Subcutaneous adipose tissue (tissue), 4 donors: Measurements from ENCODE around the gene CCNYL1. TPM values are rescaled to one million over a fixed set of nuclear protein-coding genes. Genes with fewer than 3 reads are reported as not detected.

Source experiments
- total RNA-seq, 4 donors: library from RNA; depleted of rRNA; stranded (reverse); fragments of >200 nt; gene quantifications; one replicate each; pipeline ENCODE4 v1.1.0, GENCODE V29; 2016
- TF ChIP-seq, protein P1 (sequence below): fragments of 450-650 bp; IDR thresholded peaks from one replicate; pipeline ENCODE4 v1.5.1; 2016; ENCODE audit warnings: low read depth, mild to moderate bottlenecking, control low read depth, antibody characterized with exemption, moderate library complexity

Gene CCNYL1
- total RNA-seq, 4 donors from 2014 or later = 17.0 to 26.4 (median 20.8) TPM

GRCh38 chr2:207692206-207693065 lies 19.0 kb upstream of the CCNYL1 start:
- TF ChIP-seq, protein P1, sequence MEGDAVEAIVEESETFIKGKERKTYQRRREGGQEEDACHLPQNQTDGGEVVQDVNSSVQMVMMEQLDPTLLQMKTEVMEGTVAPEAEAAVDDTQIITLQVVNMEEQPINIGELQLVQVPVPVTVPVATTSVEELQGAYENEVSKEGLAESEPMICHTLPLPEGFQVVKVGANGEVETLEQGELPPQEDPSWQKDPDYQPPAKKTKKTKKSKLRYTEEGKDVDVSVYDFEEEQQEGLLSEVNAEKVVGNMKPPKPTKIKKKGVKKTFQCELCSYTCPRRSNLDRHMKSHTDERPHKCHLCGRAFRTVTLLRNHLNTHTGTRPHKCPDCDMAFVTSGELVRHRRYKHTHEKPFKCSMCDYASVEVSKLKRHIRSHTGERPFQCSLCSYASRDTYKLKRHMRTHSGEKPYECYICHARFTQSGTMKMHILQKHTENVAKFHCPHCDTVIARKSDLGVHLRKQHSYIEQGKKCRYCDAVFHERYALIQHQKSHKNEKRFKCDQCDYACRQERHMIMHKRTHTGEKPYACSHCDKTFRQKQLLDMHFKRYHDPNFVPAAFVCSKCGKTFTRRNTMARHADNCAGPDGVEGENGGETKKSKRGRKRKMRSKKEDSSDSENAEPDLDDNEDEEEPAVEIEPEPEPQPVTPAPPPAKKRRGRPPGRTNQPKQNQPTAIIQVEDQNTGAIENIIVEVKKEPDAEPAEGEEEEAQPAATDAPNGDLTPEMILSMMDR = no peak

DNA sequence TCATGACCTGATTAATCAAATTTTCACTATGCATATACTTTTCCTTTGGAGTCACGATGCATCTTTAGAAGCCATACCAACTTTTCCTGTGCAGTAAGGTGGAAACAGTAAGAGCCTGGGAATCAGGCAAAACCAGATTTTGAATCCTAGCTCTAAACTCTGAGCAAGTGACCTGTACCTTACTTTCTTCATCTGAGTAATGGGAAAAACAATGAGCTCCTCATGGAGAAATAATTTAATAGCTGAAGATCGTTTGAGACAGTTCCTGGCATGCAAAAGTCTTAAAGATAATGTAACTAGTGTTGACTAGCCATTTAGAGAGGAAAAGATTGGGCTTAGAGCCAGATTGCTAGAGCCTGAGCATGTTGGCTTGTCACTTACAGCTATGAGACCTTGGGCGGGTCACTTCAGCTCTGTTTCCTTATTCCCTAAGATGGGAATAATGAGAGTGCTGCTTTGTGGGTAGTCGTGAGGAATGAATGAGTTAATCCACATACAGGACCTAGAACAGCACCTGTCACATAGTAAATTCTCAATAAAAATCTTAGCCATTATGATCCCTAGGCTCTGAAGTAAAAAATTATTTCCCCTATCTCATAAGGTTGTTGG lies 17.7 kb upstream of the CCNYL1 start:
- TF ChIP-seq, protein P1 = no peak

DNA sequence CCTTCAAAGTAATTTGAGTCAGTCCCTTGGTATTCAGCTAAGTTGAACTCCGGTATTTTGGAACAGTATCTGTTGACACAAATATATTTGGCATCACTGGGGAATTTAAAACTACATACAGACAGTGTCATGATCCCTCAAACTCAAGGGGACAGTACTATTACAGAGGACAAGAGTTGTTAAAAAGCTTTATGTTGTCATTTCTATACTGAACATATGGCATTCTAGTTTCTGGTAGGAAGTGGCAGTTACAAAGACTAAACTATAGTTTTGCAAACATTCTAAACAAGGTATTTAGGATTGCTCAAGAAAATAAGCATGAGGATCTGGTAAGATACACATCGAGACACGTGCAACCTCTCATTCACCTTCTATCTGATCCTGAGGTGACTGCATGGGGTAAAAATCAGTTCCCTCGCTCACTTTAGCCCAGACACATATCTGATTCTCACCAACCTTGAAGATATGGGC lies 16.6 kb upstream of the CCNYL1 start:
- TF ChIP-seq, protein P1 = no peak

- TF ChIP-seq, protein P1 = no peak
Observed at GRCh38 chr2:207695293-207695692, 16.1 kb upstream of the CCNYL1 start.

GRCh38 chr2:207697411-207697810 lies 14.0 kb upstream of the CCNYL1 start:
- TF ChIP-seq, protein P1 = no peak

GRCh38 chr2:207698301-207698700 lies 13.1 kb upstream of the CCNYL1 start:
- TF ChIP-seq, protein P1 = no peak

- TF ChIP-seq, protein P1 = no peak
Observed at GRCh38 chr2:207704078-207704477, 7.4 kb upstream of the CCNYL1 start.
